GM12878 (cell line): Measurements from ENCODE around the gene SHISA9. TPM values are rescaled to one million over a fixed set of nuclear protein-coding genes. Genes with fewer than 3 reads are reported as not detected.

Experiments used
- ATAC-seq: fragments of 200-7000 bp; cut with Tn5 transposase; 3 replicates; pipeline ENCODE4 v1.9.1; 2020; ENCODE audit warnings: mild to moderate bottlenecking, moderate library complexity
- BruUV-seq: library from RNA; stranded (reverse); fragments of 400-500 nt; replicated peaks from 2 replicates; lab custom pipeline; 2021; lab: Mats Ljungman, UMichigan
- CTCF ChIA-PET: fragments of 300-600 bp; sonication (Branson Sonifier 250); formaldehyde crosslinking; extraction: SDS; loops from one replicate; lab custom pipeline; 2021; ENCODE audit warnings: inconsistent platforms; lab: Yijun Ruan, JAX
- POLR2A ChIA-PET: fragments of 350-600 bp; formaldehyde crosslinking; extraction: SDS; loops from one replicate; lab custom pipeline; 2021; ENCODE audit warnings: inconsistent platforms; lab: Charles Lee
- RAD21 ChIA-PET: fragments of 300-600 bp; sonication (Branson Sonifier 250); formaldehyde crosslinking; loops from one replicate; lab custom pipeline; 2023; ENCODE audit warnings: antibody characterized with exemption; ENCODE audit not compliant: unreplicated experiment; lab: Charles Lee
- SMC1A ChIA-PET: fragments of 300-600 bp; sonication (Branson Sonifier 250); formaldehyde crosslinking; loops from one replicate; lab custom pipeline; 2023; ENCODE audit not compliant: unreplicated experiment, uncharacterized antibody; lab: Charles Lee
- DNase-seq: peaks from one replicate; pipeline ENCODE4 v3.0.0-alpha.2; 2011; ENCODE audit warnings: low read depth, low spot score
- FAIRE-seq: peaks from 3 replicates; lab custom pipeline; 2011; peaks lifted over from hg19 to GRCh38; lab: Jason Lieb, UNC
- H2AFZ ChIP-seq: 2 replicates; pipeline ENCODE4 v1.6.0; 2011; ENCODE audit warnings: low read depth, low read length, control low read depth; ENCODE audit not compliant: control insufficient read depth
- H3K27ac ChIP-seq: 2 replicates; pipeline ENCODE4 v1.5.1; 2011; ENCODE audit warnings: control low read depth; ENCODE audit not compliant: control insufficient read depth, insufficient read depth
- H3K27me3 ChIP-seq, 2 experiments: replicated peaks in 1 of 2; 2 replicates each; pipeline versions ENCODE4 v1.6.0 to v1.6.1; 2011; ENCODE audit warnings: low read length in 1 of 2; ENCODE audit not compliant: control insufficient read depth in 2 of 2, insufficient read depth in 2 of 2
- H3K36me3 ChIP-seq, 2 experiments: 2 replicates each; pipeline ENCODE4 v1.5.1; 2011; ENCODE audit warnings: low read length in 1 of 2; ENCODE audit not compliant: control insufficient read depth in 2 of 2, insufficient read depth in 2 of 2
- H3K4me1 ChIP-seq: 2 replicates; pipeline ENCODE4 v1.6.1; 2011; ENCODE audit warnings: mild to moderate bottlenecking, low read length, moderate library complexity, mixed read lengths; ENCODE audit not compliant: control insufficient read depth, insufficient read depth
- H3K4me2 ChIP-seq: 2 replicates; pipeline ENCODE4 v1.6.0; 2011; ENCODE audit warnings: control low read depth; ENCODE audit not compliant: control insufficient read depth, insufficient read depth
- H3K4me3 ChIP-seq: fragments of 200-600 bp; sonication (generic); 2 replicates; pipeline ENCODE4 v1.5.1; 2016
- H3K79me2 ChIP-seq: 2 replicates; pipeline ENCODE4 v1.6.0; 2011; ENCODE audit warnings: low read length; ENCODE audit not compliant: control insufficient read depth, insufficient read depth
- H3K9ac ChIP-seq: 2 replicates; pipeline ENCODE4 v1.8.0; 2011; ENCODE audit warnings: low read length, control low read depth, mixed read lengths; ENCODE audit not compliant: control insufficient read depth, insufficient read depth
- H3K9me3 ChIP-seq: replicated peaks from 3 replicates; pipeline ENCODE4 v1.5.1; 2011; ENCODE audit warnings: mild to moderate bottlenecking, low read length; ENCODE audit not compliant: control insufficient read depth, insufficient read depth
- H4K20me1 ChIP-seq: 2 replicates; pipeline ENCODE4 v1.6.0; 2011; ENCODE audit not compliant: control insufficient read depth, insufficient read depth
- CUX1 ChIP-seq: IDR thresholded peaks from 2 replicates; pipeline ENCODE4 v1.6.1; 2012; ENCODE audit warnings: improper control_type of control experiment, low read depth, low read length; ENCODE audit not compliant: insufficient replicate concordance
- RELA ChIP-seq: fragments of 450-650 bp; IDR thresholded peaks from 2 replicates; pipeline ENCODE4 v1.8.0; 2014; ENCODE audit warnings: borderline replicate concordance; ENCODE audit not compliant: partially characterized antibody
- WGBS: methylation state at CpG from one replicate; pipeline ENCODE4 v1.1.6; 2016; ENCODE audit warnings: low lambda C conversion rate; ENCODE audit not compliant: insufficient replicate concordance, insufficient coverage; ENCODE audit errors: missing lambda C conversion rate; 5-methylcytosine and 5-hydroxymethylcytosine counted together
- in situ Hi-C: fragments of 300-500 bp; cut with MboI; formaldehyde crosslinking; loops from 9 replicates; pipeline ENCODE4 v1.14.3; 2018; ENCODE audit warnings: mixed read lengths
- intact Hi-C: fragments of 100-400 bp; cut with micrococcal nuclease; formaldehyde crosslinking; loops from one replicate; pipeline ENCODE4 v1.14.2; 2022; ENCODE audit not compliant: unreplicated experiment
- polyA plus RNA-seq, 11 experiments: library from polyadenylated mRNA; depleted of rRNA in 4 of 11; unstranded in 6 of 11; stranded (reverse) in 5 of 11; fragments of >200 nt; fragmentation: Nextera tagmentation in 4 of 11; fragmentation: Illumina TruSeq in 1 of 11; extraction: Ambion mirVana in 4 of 11; extraction: Trizol in 1 of 11; gene quantifications; 1 replicate in 1 of 11; 2 replicates in 10 of 11; pipeline versions ENCODE4 v1.2.1 to v1.2.3, GENCODE V29; 2011 to 2016; ENCODE audit warnings: inconsistent platforms in 2 of 11, missing spikeins in 2 of 11, low read depth in 1 of 11
- total RNA-seq, 4 experiments: library from RNA; depleted of rRNA in 3 of 4; stranded (reverse); fragments of >200 nt in 3 of 4; fragmentation: Illumina TruSeq in 1 of 4; extraction: Trizol in 1 of 4; gene quantifications; 2 replicates each; pipeline versions ENCODE4 v1.2.1 to v1.2.3, GENCODE V29; 2013 to 2021

Gene SHISA9
- total and polyA plus RNA-seq, 10 of the 15 experiments (the other 5 are each of a cell fraction or from before 2014, with no cell fraction given) = 0.03 to 25.5 (median 0.07) TPM

GRCh38 chr16:13205352-13205751 lies 304.0 kb downstream of the SHISA9 start (continued):
- no peak for TF ChIP-seq CUX1

GRCh38 chr16:13206606-13207005 lies 305.2 kb downstream of the SHISA9 start:
- Histone ChIP-seq H3K9me3 (no peaks in the 10 kb centered on the region), H2AFZ (no peak overlapping the region)
- TF ChIP-seq RELA = no peak
- TF ChIP-seq, all 136 proteins: peak for 0
- no peaks in the 10 kb centered on the region for H3K79me2 ChIP-seq
- WGBS = 21% methylated on average over 4 of the region's 4 CpGs
- in situ Hi-C loops = no loop called here
- POLR2A ChIA-PET = no interaction called here
- H3K36me3 ChIP-seq = no peaks in the 10 kb centered on the region
- no peak overlapping the region for H3K4me3 ChIP-seq
- H3K4me1 ChIP-seq = no peaks in the 10 kb centered on the region
- ATAC-seq (no peak), FAIRE-seq (no peak), DNase-seq (no peak)
- H3K9ac ChIP-seq = no peak overlapping the region
- intact Hi-C loops = no loop called here
- no peaks in the 10 kb centered on the region for H3K27me3 ChIP-seq
- H3K4me2 ChIP-seq = no peak overlapping the region
- no peak overlapping the region for H3K27ac ChIP-seq
- SMC1A ChIA-PET = no interaction called here
- no peaks in the 10 kb centered on the region for H4K20me1 ChIP-seq
- RAD21 ChIA-PET = no interaction called here
- BruUV-seq = no TSS peak
- CTCF ChIA-PET = no interaction called here
